Brain microvascular endothelial cell (primary cell): ENCODE results near the gene VEGFC.

Experiments
- DNase-seq: peaks from one replicate; pipeline ENCODE4 v3.0.0-alpha.2; 2020
- H3K27ac ChIP-seq: fragments of 250-450 bp; sonication (Bioruptor Pico); 2 replicates; pipeline ENCODE4 v1.5.1; 2020; ENCODE audit warnings: mild to moderate bottlenecking, moderate library complexity
- H3K27me3 ChIP-seq: fragments of 250-450 bp; sonication (Bioruptor Pico); replicated peaks from 2 replicates; pipeline ENCODE4 v1.5.1; 2020; ENCODE audit warnings: mild to moderate bottlenecking
- H3K36me3 ChIP-seq: fragments of 250-450 bp; sonication (Bioruptor Pico); replicated peaks from 2 replicates; pipeline ENCODE4 v1.5.1; 2020; ENCODE audit warnings: mild to moderate bottlenecking
- H3K4me3 ChIP-seq: 2 replicates; pipeline ENCODE4 v1.5.1; 2011; ENCODE audit warnings: low read depth, mild to moderate bottlenecking, control low read depth, low read length, moderate library complexity
- CTCF ChIP-seq: IDR thresholded peaks from 2 replicates; pipeline ENCODE4 v1.5.1; 2011; ENCODE audit warnings: low read depth, mild to moderate bottlenecking, moderate library complexity, low read length, control low read depth, inconsistent platforms; ENCODE audit errors: missing control alignments
- in situ Hi-C: cut with HindIII; loops from 2 replicates; pipeline ENCODE4 v1.10.0; 2017; ENCODE audit warnings: low sequenced_read_pairs, low pct_ligation_motif_present

VEGFC gene

GRCh38 chr4:176795441-176795840 lies 2.7 kb upstream of the VEGFC start:
- Histone ChIP-seq H3K27me3 (no peaks in the 10 kb centered on the region), H3K4me3 (no peak overlapping the region), H3K27ac (no peak overlapping the region), H3K36me3 (no peaks in the 10 kb centered on the region)
- TF ChIP-seq CTCF: no peak
- in situ Hi-C loops: loop anchor here (25.0 kb wide), 1 partner anchor 408 kb away; no protein-coding TSS in a partner anchor
- no peak for DNase-seq

- H3K27me3 ChIP-seq: no peaks in the 10 kb centered on the region
These were observed 1.9 kb upstream of the VEGFC start for GRCh38 chr4:176794651-176795050.

GRCh38 chr4:176794151-176794550 lies 1.4 kb upstream of the VEGFC start:
- no peak overlapping the region for H3K4me3 ChIP-seq
- no peaks in the 10 kb centered on the region for H3K27me3 ChIP-seq
- DNase-seq: peak; percentile 89
- H3K27ac ChIP-seq: peak overlapping the region; percentile 93
- no peaks in the 10 kb centered on the region for H3K36me3 ChIP-seq
- in situ Hi-C loops: loop anchor here (25.0 kb wide), 1 partner anchor 407 kb away; no protein-coding TSS in a partner anchor
- no peak for TF ChIP-seq CTCF

More at GRCh38 chr4:176794651-176795050, 1.9 kb upstream of the VEGFC start:
- in situ Hi-C loops: loop anchor here (25.0 kb wide), 1 partner anchor 407 kb away; no protein-coding TSS in a partner anchor
- no peak for TF ChIP-seq CTCF
- Histone ChIP-seq H3K36me3 (no peaks in the 10 kb centered on the region), H3K27ac (peak overlapping the region; percentile 57), H3K4me3 (no peak overlapping the region)
- no peak for DNase-seq

- H3K36me3 ChIP-seq: no peaks in the 10 kb centered on the region
- DNase-seq: no peak
- H3K27me3 ChIP-seq: no peaks in the 10 kb centered on the region
- H3K4me3 ChIP-seq: peak overlapping the region; percentile 47
- in situ Hi-C loops: loop anchor here (25.0 kb wide), 1 partner anchor 406 kb away; no protein-coding TSS in a partner anchor
- TF ChIP-seq CTCF: no peak
- H3K27ac ChIP-seq: peak overlapping the region; percentile 93
These were observed 411 bp upstream of the VEGFC start for GRCh38 chr4:176793060-176793605.

GRCh38 chr4:176791591-176792325 lies 964 bp downstream of the VEGFC start:
- peak overlapping the region; percentile 93 for H3K27ac ChIP-seq
- no peak for TF ChIP-seq CTCF
- DNase-seq: no peak

More at GRCh38 chr4:176791591-176792325, 964 bp downstream of the VEGFC start:
- H3K36me3 ChIP-seq: no peaks in the 10 kb centered on the region
- peak overlapping the region; percentile 90 for H3K4me3 ChIP-seq
- H3K27me3 ChIP-seq: no peaks in the 10 kb centered on the region
- in situ Hi-C loops: loop anchor here (25.0 kb wide), 1 partner anchor 404 kb away; no protein-coding TSS in a partner anchor
